PC-3 (cell line): ENCODE data around the gene C9orf85. TPM values are rescaled to one million over a fixed set of nuclear protein-coding genes. Genes with fewer than 3 reads are reported as not detected.
A peak's percentile ranks its signal among the peaks of the same experiment; 100 is the strongest.
"Not testable (repeated sequence)": the region's sequence is repeated elsewhere in the genome, so short reads cannot be mapped to it uniquely, and the experiment has no call there.

Experiments
- ATAC-seq: fragments of 200-7000 bp; cut with Tn5 transposase; 2 replicates; pipeline ENCODE4 v1.9.1; 2020; ENCODE audit warnings: mild to moderate bottlenecking, moderate library complexity
- BruUV-seq: library from RNA; stranded (reverse); fragments of 400-500 nt; replicated peaks from 2 replicates; lab custom pipeline; 2021; lab: Mats Ljungman, UMichigan
- CTCF ChIA-PET: fragments of 300-600 bp; sonication (Branson Sonifier 250); formaldehyde crosslinking; loops from one replicate; lab custom pipeline; 2022; ENCODE audit warnings: antibody characterized with exemption; lab: Charles Lee
- POLR2A ChIA-PET: fragments of 300-600 bp; sonication (Branson Sonifier 250); formaldehyde crosslinking; loops from one replicate; lab custom pipeline; 2022; ENCODE audit warnings: antibody characterized with exemption; ENCODE audit not compliant: unreplicated experiment; lab: Charles Lee
- DNase-seq: peaks from one replicate; pipeline ENCODE4 v3.0.0-alpha.2; 2015
- H2AFZ ChIP-seq: fragments of 300-600 bp; sonication (generic); 2 replicates; pipeline ENCODE4 v1.6.0; 2016; ENCODE audit warnings: antibody characterized with exemption, low read length
- H3F3A ChIP-seq: fragments of 300-600 bp; sonication (generic); one replicate; pipeline ENCODE4 v1.6.0; 2017; ENCODE audit warnings: antibody characterized with exemption, low read length, control low read depth, mild to moderate bottlenecking; ENCODE audit not compliant: unreplicated experiment
- H3K27ac ChIP-seq: fragments of 300-600 bp; sonication (generic); 2 replicates; pipeline ENCODE4 v1.5.1; 2016; ENCODE audit warnings: mild to moderate bottlenecking, low read length
- H3K27me3 ChIP-seq: fragments of 300-600 bp; sonication (generic); 2 replicates; pipeline ENCODE4 v1.6.1; 2016; ENCODE audit warnings: low read length, mixed read lengths
- H3K36me3 ChIP-seq: fragments of 300-600 bp; sonication (generic); 2 replicates; pipeline ENCODE4 v1.6.1; 2016; ENCODE audit warnings: low read depth, mixed run types, low read length, mixed read lengths
- H3K4me1 ChIP-seq: fragments of 300-600 bp; sonication (generic); 2 replicates; pipeline ENCODE4 v1.5.1; 2016; ENCODE audit warnings: low read length; ENCODE audit not compliant: insufficient read depth
- H3K4me2 ChIP-seq: fragments of 300-600 bp; sonication (generic); 2 replicates; pipeline ENCODE4 v1.6.0; 2016; ENCODE audit warnings: low read length
- H3K4me3 ChIP-seq: fragments of 300-600 bp; sonication (generic); 2 replicates; pipeline ENCODE4 v1.5.1; 2016; ENCODE audit warnings: mild to moderate bottlenecking, low read length, mixed read lengths
- H3K79me2 ChIP-seq: fragments of 300-600 bp; sonication (generic); 2 replicates; pipeline ENCODE4 v1.6.1; 2017; ENCODE audit warnings: low read length, mixed read lengths
- H3K9ac ChIP-seq: fragments of 300-600 bp; sonication (generic); 2 replicates; pipeline ENCODE4 v1.6.0; 2016; ENCODE audit warnings: mild to moderate bottlenecking, low read length
- H3K9me2 ChIP-seq: fragments of 300-600 bp; sonication (generic); replicated peaks from 2 replicates; pipeline ENCODE4 v1.6.1; 2016; ENCODE audit warnings: mixed run types, low read length, mixed read lengths
- H3K9me3 ChIP-seq: fragments of 300-600 bp; sonication (generic); 2 replicates; pipeline ENCODE4 v1.6.1; 2016; ENCODE audit warnings: low read length, mixed read lengths
- H4K20me1 ChIP-seq: fragments of 300-600 bp; sonication (generic); 2 replicates; pipeline ENCODE4 v1.6.1; 2016; ENCODE audit warnings: low read length, mixed read lengths
- CTCF ChIP-seq: fragments of 300-600 bp; sonication (generic); conservative IDR thresholded peaks from 2 replicates; pipeline ENCODE4 v1.5.1; 2017; ENCODE audit warnings: antibody characterized with exemption, low read depth, mild to moderate bottlenecking, low read length
- EZH2 ChIP-seq: fragments of 300-600 bp; sonication (generic); IDR thresholded peaks from one replicate; pipeline ENCODE4 v1.6.1; 2017; ENCODE audit warnings: antibody characterized with exemption, mild to moderate bottlenecking, low read length; ENCODE audit not compliant: unreplicated experiment
- EZH2phosphoT487 ChIP-seq: fragments of 300-600 bp; sonication (generic); IDR thresholded peaks from 2 replicates; pipeline ENCODE4 v1.6.1; 2018; ENCODE audit warnings: mild to moderate bottlenecking, antibody characterized with exemption, low read length, borderline replicate concordance
- intact Hi-C: fragments of 100-400 bp; cut with micrococcal nuclease; formaldehyde crosslinking; loops from 2 replicates; pipeline ENCODE4 v1.9.0; 2023
- total RNA-seq: library from RNA; depleted of rRNA; stranded (reverse); fragments of >200 nt; gene quantifications from 2 replicates; pipeline ENCODE4 v1.2.3, GENCODE V29; 2014

C9orf85 gene
- total RNA-seq, 1 experiment from 2014 or later, result 7.9 TPM

- BruUV-seq, result no TSS peak
- no peaks in the 10 kb centered on the region for H3K9me3 ChIP-seq
- 0 out of 2 replicates have a peak overlapping the region, but pooled peaks have one; percentile 5 for H3K4me2 ChIP-seq
- DNase-seq (peak; percentile 39), ATAC-seq (peak; percentile 79)
- H3K9me2 ChIP-seq, result no peaks in the 10 kb centered on the region
- no peaks in the 10 kb centered on the region for H3F3A ChIP-seq
- H3K27ac ChIP-seq, result peak overlapping the region; percentile 54
- H3K27me3 ChIP-seq, result no peaks in the 10 kb centered on the region
- H3K36me3 ChIP-seq, result no peaks in the 10 kb centered on the region
- H3K4me1 ChIP-seq, result no peaks in the 10 kb centered on the region; the same call in 1 of the 2 replicates
- no peak for TF ChIP-seq EZH2
- no peak for TF ChIP-seq CTCF
- TF ChIP-seq EZH2phosphoT487, result no peak
- H4K20me1 ChIP-seq, result no peaks in the 10 kb centered on the region
- no peak overlapping the region for H2AFZ ChIP-seq
- intact Hi-C loops, result loop anchor here (5.0 kb wide), 1 partner anchor 35 kb away; no protein-coding TSS in a partner anchor
- ChIA-PET POLR2A (no interaction called here), CTCF (no interaction called here)
- H3K4me3 ChIP-seq, result no peak overlapping the region
- no peak overlapping the region for H3K9ac ChIP-seq
- no peaks in the 10 kb centered on the region for H3K79me2 ChIP-seq
Measured at GRCh38 chr9:71962328-71962727, 50.9 kb downstream of the C9orf85 start.

- H3K9me3 ChIP-seq, H3F3A ChIP-seq, H3K4me1 ChIP-seq, POLR2A ChIA-PET, H3K27me3 ChIP-seq, H2AFZ ChIP-seq, H3K27ac ChIP-seq, H3K4me3 ChIP-seq, CTCF ChIA-PET, DNase-seq, H3K9me2 ChIP-seq, ATAC-seq, BruUV-seq, H4K20me1 ChIP-seq, H3K36me3 ChIP-seq, H3K9ac ChIP-seq, H3K79me2 ChIP-seq, H3K4me2 ChIP-seq: not testable (repeated sequence)
- intact Hi-C loops, result loop anchor here (5.0 kb wide), 1 partner anchor 36 kb away; no protein-coding TSS in a partner anchor
Measured at GRCh38 chr9:71963471-71963996, 52.1 kb downstream of the C9orf85 start.

- Histone ChIP-seq H3K9me2 (no peaks in the 10 kb centered on the region), H3K4me3 (no peak overlapping the region), H3K27ac (no peak overlapping the region), H3K27me3 (no peaks in the 10 kb centered on the region), H3K9me3 (no peaks in the 10 kb centered on the region), H3K4me2 (no peak overlapping the region), H3K36me3 (peaks cover 13% of the 10 kb centered on the region; the same call in 1 of the 2 replicates), H2AFZ (no peak overlapping the region), H4K20me1 (no peaks in the 10 kb centered on the region), H3K9ac (no peak overlapping the region), H3F3A (no peaks in the 10 kb centered on the region), H3K4me1 (no peaks in the 10 kb centered on the region; the same call in 1 of the 2 replicates), H3K79me2 (no peaks in the 10 kb centered on the region)
- ATAC-seq (no peak), DNase-seq (no peak)
- no peak for TF ChIP-seq EZH2phosphoT487
- TF ChIP-seq EZH2, result no peak
- no peak for TF ChIP-seq CTCF
- BruUV-seq, result no TSS peak
- intact Hi-C loops, result no loop called here
- POLR2A ChIA-PET, result no interaction called here
- CTCF ChIA-PET, result no interaction called here
Measured at GRCh38 chr9:71965403-71965802, 54.0 kb downstream of the C9orf85 start.
